Neural cell (in vitro differentiated cells): ENCODE results near the gene LURAP1L.

ENCODE experiments used
- CTCF ChIP-seq: fragments of 450-650 bp; IDR thresholded peaks from 2 replicates; pipeline ENCODE4 v1.5.1; 2014; ENCODE audit warnings: antibody characterized with exemption, mild to moderate bottlenecking, moderate library complexity; ENCODE audit not compliant: poor library complexity, severe bottlenecking
- EP300 ChIP-seq: fragments of 450-650 bp; conservative IDR thresholded peaks from 2 replicates; pipeline ENCODE4 v1.6.1; 2014; ENCODE audit warnings: antibody characterized with exemption, mild to moderate bottlenecking, moderate library complexity; ENCODE audit not compliant: poor library complexity, severe bottlenecking
- EZH2 ChIP-seq: fragments of 200-600, 300-800 bp; shearing (Covaris generic), sonication (generic); IDR thresholded peaks from 2 replicates; pipeline ENCODE4 v1.6.1; 2014; ENCODE audit warnings: antibody characterized with exemption, low read length, borderline replicate concordance, mild to moderate bottlenecking; ENCODE audit not compliant: insufficient read depth, poor library complexity, severe bottlenecking
- MXI1 ChIP-seq: fragments of 450-650 bp; conservative IDR thresholded peaks from 2 replicates; pipeline ENCODE4 v1.6.1; 2014; ENCODE audit warnings: antibody characterized with exemption, mild to moderate bottlenecking; ENCODE audit not compliant: poor library complexity, severe bottlenecking
- POLR2AphosphoS5 ChIP-seq: IDR thresholded peaks from 2 replicates; pipeline ENCODE4 v1.6.1; 2012
- RAD21 ChIP-seq: fragments of 450-650 bp; conservative IDR thresholded peaks from 2 replicates; pipeline ENCODE4 v1.6.1; 2014; ENCODE audit warnings: antibody characterized with exemption, mild to moderate bottlenecking, moderate library complexity
- SMC3 ChIP-seq: fragments of 450-650 bp; conservative IDR thresholded peaks from 2 replicates; pipeline ENCODE4 v1.6.1; 2014; ENCODE audit warnings: antibody characterized with exemption, mild to moderate bottlenecking, moderate library complexity; ENCODE audit not compliant: poor library complexity

- no peak for TF ChIP-seq SMC3
- TF ChIP-seq MXI1 = no peak
- TF ChIP-seq POLR2AphosphoS5 = no peak
- TF ChIP-seq CTCF = no peak
- no peak for TF ChIP-seq RAD21
- no peak for TF ChIP-seq EZH2
- TF ChIP-seq EP300 = no peak
Measured at GRCh38 chr9:12814877-12815237, 40.0 kb downstream of the LURAP1L start.
